Erythroblast (primary cell): ENCODE measurements around the gene GOLGA6L7.
A peak's percentile ranks its signal among the peaks of the same experiment; 100 is the strongest.

Experiments used
- DNase-seq, 2 experiments: peaks; one replicate each; lab custom pipeline; 2025; lab: John Stamatoyannopoulos, UW
- GATA1 ChIP-seq: IDR thresholded peaks from 2 replicates; pipeline ENCODE4 v1.6.1; 2011; ENCODE audit warnings: low read depth, mild to moderate bottlenecking, control low read depth, low read length, moderate library complexity
- POLR2A ChIP-seq: IDR thresholded peaks from 2 replicates; pipeline ENCODE4 v1.6.1; 2011; ENCODE audit warnings: mild to moderate bottlenecking, low read length

GOLGA6L7 gene

GRCh38 chr15:28888302-28888894, 40.0 kb upstream of the GOLGA6L7 start:
- no peak for TF ChIP-seq GATA1
- TF ChIP-seq POLR2A = no peak
- no peak for DNase-seq

- TF ChIP-seq POLR2A (no peak), GATA1 (no peak)
- no peak for DNase-seq
Measured at GRCh38 chr15:28887339-28888174, 39.1 kb upstream of the GOLGA6L7 start.

- no peak for DNase-seq
- TF ChIP-seq GATA1 (no peak), POLR2A (no peak)
Measured at GRCh38 chr15:28886431-28887338, 38.2 kb upstream of the GOLGA6L7 start.

- TF ChIP-seq GATA1 (no peak), POLR2A (no peak)
- DNase-seq = peak; percentile 13 to 28
Measured at GRCh38 chr15:28885630-28886430, 37.4 kb upstream of the GOLGA6L7 start, which contains the start of gene APBA2. APBA2 (plus strand) TSS chr15:28885974; CDS start chr15:29053885, 167,911 bp downstream.

GRCh38 chr15:28885128-28885629, 36.7 kb upstream of the GOLGA6L7 start:
- no peak for DNase-seq
- TF ChIP-seq GATA1 = no peak
- TF ChIP-seq POLR2A = no peak

GRCh38 chr15:28884151-28884940, 35.9 kb upstream of the GOLGA6L7 start:
- no peak for DNase-seq
- TF ChIP-seq GATA1 (no peak), POLR2A (no peak)

- no peak for DNase-seq
- TF ChIP-seq POLR2A (no peak), GATA1 (no peak)
Measured at GRCh38 chr15:28881600-28881999, 33.2 kb upstream of the GOLGA6L7 start.

GRCh38 chr15:28881170-28881569, 32.7 kb upstream of the GOLGA6L7 start:
- TF ChIP-seq GATA1 = no peak
- TF ChIP-seq POLR2A = no peak
- DNase-seq = no peak

GRCh38 chr15:28880680-28881079, 32.2 kb upstream of the GOLGA6L7 start:
- DNase-seq = no peak
- no peak for TF ChIP-seq GATA1
- no peak for TF ChIP-seq POLR2A

DNA sequence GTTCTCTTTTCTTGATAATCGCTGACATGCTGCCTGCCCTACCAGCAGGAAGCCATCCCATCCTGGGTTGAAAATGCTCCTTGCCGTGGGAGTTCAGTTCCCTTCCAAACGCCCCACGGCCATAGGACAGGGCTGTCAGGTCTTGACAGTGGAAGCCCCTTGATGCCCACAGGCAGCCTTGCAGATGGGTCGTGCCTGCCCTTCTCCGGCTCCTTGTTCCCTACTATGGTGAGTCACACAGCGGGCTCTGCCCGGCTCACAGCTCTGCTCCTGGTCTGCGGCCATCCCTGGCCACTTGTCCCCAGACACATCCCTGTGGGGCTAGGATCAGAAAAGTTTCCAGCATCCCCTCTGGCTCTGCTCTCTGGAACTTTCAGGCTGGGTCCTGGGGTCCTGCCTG, 31.1 kb upstream of the GOLGA6L7 start:
- no peak for DNase-seq
- TF ChIP-seq GATA1 = no peak
- TF ChIP-seq POLR2A = no peak

DNA sequence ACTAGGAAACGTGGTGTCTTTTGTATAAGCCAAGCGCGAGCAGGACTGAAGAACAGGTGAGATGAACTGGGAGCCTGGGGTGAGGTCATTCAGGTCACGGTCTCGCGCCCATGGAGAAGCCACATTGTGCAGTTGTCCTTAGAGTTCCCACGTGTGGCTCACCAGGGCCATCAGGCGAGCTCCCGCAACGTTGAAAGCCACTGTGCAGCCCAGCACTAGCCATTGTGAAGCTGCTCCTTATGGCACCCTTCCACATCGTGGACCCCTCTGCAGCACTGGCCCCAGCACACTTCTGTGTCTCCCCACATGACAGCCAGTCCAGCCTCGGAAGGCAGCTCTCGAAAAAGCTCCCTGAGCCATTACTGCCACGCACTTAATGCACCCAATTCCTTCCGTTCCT, 29.8 kb upstream of the GOLGA6L7 start:
- no peak for DNase-seq
- TF ChIP-seq GATA1 = no peak
- TF ChIP-seq POLR2A = no peak

- TF ChIP-seq POLR2A = no peak
- TF ChIP-seq GATA1 = no peak
Measured at GRCh38 chr15:28876845-28877185, 28.4 kb upstream of the GOLGA6L7 start.

More at GRCh38 chr15:28876845-28877185, 28.4 kb upstream of the GOLGA6L7 start:
- no peak for DNase-seq
